Naive B cell (primary cell): ENCODE data around the gene SLC25A2. TPM values are rescaled to one million over a fixed set of nuclear protein-coding genes. Genes with fewer than 3 reads are reported as not detected.
"Not testable (repeated sequence)": the region's sequence is repeated elsewhere in the genome, so short reads cannot be mapped to it uniquely, and the experiment has no call there.

Experiments
- ATAC-seq, 2 donors: fragments of 150-1000 bp; cut with Tn5 transposase; 2 replicates each; pipeline ENCODE4 v1.10.0; 2021; ENCODE audit warnings: low read depth in 2 of 2, mild to moderate bottlenecking in 2 of 2, moderate library complexity in 2 of 2
- DNase-seq: peaks from one replicate; pipeline ENCODE4 v3.0.0; 2022
- H3K27ac Mint-ChIP-seq, 6 donors: one replicate each; pipeline ENCODE4 v1.8.0; 2020 to 2022; ENCODE audit warnings: mild to moderate bottlenecking in 6 of 6, mixed read lengths in 6 of 6, moderate library complexity in 5 of 6, inconsistent platforms in 2 of 6
- H3K27me3 Mint-ChIP-seq, 3 donors: one replicate each; pipeline ENCODE4 v1.8.0; 2021 to 2022; ENCODE audit warnings: mixed read lengths in 3 of 3, mild to moderate bottlenecking in 1 of 3
- H3K36me3 Mint-ChIP-seq, 2 donors: one replicate each; pipeline ENCODE4 v1.8.0; 2020 to 2022; ENCODE audit warnings: mixed read lengths in 2 of 2, inconsistent platforms in 1 of 2, mild to moderate bottlenecking in 1 of 2
- H3K4me1 Mint-ChIP-seq, 3 donors: one replicate each; pipeline ENCODE4 v1.8.0; 2020 to 2022; ENCODE audit warnings: mixed read lengths in 3 of 3, inconsistent platforms in 1 of 3, mild to moderate bottlenecking in 1 of 3, moderate library complexity in 1 of 3
- H3K4me3 Mint-ChIP-seq, 8 donors: one replicate each; pipeline ENCODE4 v1.8.0; 2020 to 2022; ENCODE audit warnings: mild to moderate bottlenecking in 8 of 8, mixed read lengths in 8 of 8, moderate library complexity in 8 of 8, inconsistent platforms in 2 of 8
- H3K9me3 Mint-ChIP-seq, 7 donors: one replicate each; pipeline ENCODE4 v1.8.0; 2020 to 2022; ENCODE audit warnings: mixed read lengths in 7 of 7, mild to moderate bottlenecking in 5 of 7, inconsistent platforms in 2 of 7, moderate library complexity in 1 of 7
- polyA plus RNA-seq, 6 donors: library from polyadenylated mRNA; unstranded; fragments of 300-500 nt; fragmentation: Illumina TruSeq; gene quantifications; one replicate each; pipeline ENCODE4 v1.2.3, GENCODE V29; 2021; ENCODE audit warnings: low read depth in 6 of 6

SLC25A2 gene
- polyA plus RNA-seq, 6 donors from 2014 or later: 0.20 TPM; not detected in 5

GRCh38 chr5:141330299-141331080, 26.6 kb upstream of the SLC25A2 start, which contains the start of gene PCDHGA1:
Gene PCDHGA1, plus strand, starts transcription at chr5:141330514.
- no peak for DNase-seq
- peaks cover 24 to 30% of the 10 kb centered on the region in 2 donors for H3K36me3 Mint-ChIP-seq
- no peak within 1 kb of the TSS for H3K27ac Mint-ChIP-seq
- peaks cover 66 to 84% (median 72%) of the 10 kb centered on the region in 3 donors for H3K27me3 Mint-ChIP-seq
- H3K9me3 Mint-ChIP-seq: peaks cover 9 to 93% (median 69%) of the 10 kb centered on the region in 7 donors
- peak in 1 of 2 donors; percentile 33 for ATAC-seq
- peaks cover 4 to 11% (median 11%) of the 10 kb centered on the region in 3 donors for H3K4me1 Mint-ChIP-seq
- H3K4me3 Mint-ChIP-seq: peak within 1 kb of the TSS in 6 of 8 donors; percentile 5 to 70 (median 21)

- Mint-ChIP-seq H3K27ac (no peak overlapping the region), H3K36me3 (peaks cover 14 to 23% of the 10 kb centered on the region in 2 donors), H3K9me3 (peaks cover 5 to 76% (median 54%) of the 10 kb centered on the region in 7 donors), H3K4me1 (peaks cover 4 to 11% (median 11%) of the 10 kb centered on the region in 3 donors), H3K27me3 (peaks cover 45 to 61% (median 53%) of the 10 kb centered on the region in 3 donors), H3K4me3 (peak overlapping the region in 1 of 8 donors; percentile 12)
- no peak for DNase-seq
- ATAC-seq: no peak
These were observed 24.4 kb upstream of the SLC25A2 start for GRCh38 chr5:141328231-141328630.

- ATAC-seq: peak; percentile 91 to 95
These were observed 22.4 kb upstream of the SLC25A2 start for GRCh38 chr5:141326088-141326854.

GRCh38 chr5:141322261-141322660, 18.4 kb upstream of the SLC25A2 start:
- peaks cover 29 to 40% (median 39%) of the 10 kb centered on the region in 3 donors for H3K4me1 Mint-ChIP-seq

More at GRCh38 chr5:141326088-141326854, 22.4 kb upstream of the SLC25A2 start:
- Mint-ChIP-seq H3K36me3 (peaks cover 6 to 18% of the 10 kb centered on the region in 2 donors), H3K9me3 (peaks cover 5 to 76% (median 47%) of the 10 kb centered on the region in 7 donors), H3K27ac (peak overlapping the region in 3 of 6 donors; percentile 51 to 80 (median 71)), H3K4me1 (peaks cover 4 to 14% (median 11%) of the 10 kb centered on the region in 3 donors), H3K4me3 (peak overlapping the region; percentile 86 to 97 (median 92)), H3K27me3 (peaks cover 27 to 43% (median 39%) of the 10 kb centered on the region in 3 donors)
- DNase-seq: peak; percentile 57

GRCh38 chr5:141320225-141321169, 16.6 kb upstream of the SLC25A2 start, which contains the start of gene TAF7:
Gene TAF7, minus strand, starts transcription at chr5:141320784. Its CDS starts 740 bp downstream, at chr5:141320044.
- DNase-seq: peak; percentile 92
- Mint-ChIP-seq H3K9me3 (peaks cover 13 to 78% (median 61%) of the 10 kb centered on the region in 7 donors), H3K4me1 (peaks cover 28 to 33% (median 33%) of the 10 kb centered on the region in 3 donors), H3K4me3 (peak within 1 kb of the TSS; percentile 93 to 100 (median 98)), H3K36me3 (peaks cover 31 to 37% of the 10 kb centered on the region in 2 donors), H3K27ac (peak within 1 kb of the TSS; percentile 96 to 100 (median 100)), H3K27me3 (no peaks in the 10 kb centered on the region)
- peak; percentile 89 for ATAC-seq

More at GRCh38 chr5:141322261-141322660, 18.4 kb upstream of the SLC25A2 start:
- peaks cover 0 to 12% (median 11%) of the 10 kb centered on the region in 3 donors for H3K27me3 Mint-ChIP-seq
- no peak for ATAC-seq
- no peak for DNase-seq
- peak overlapping the region in 5 of 8 donors; percentile 13 to 96 (median 93) for H3K4me3 Mint-ChIP-seq
- peak overlapping the region in 2 of 6 donors; percentile 41 to 100 for H3K27ac Mint-ChIP-seq
- H3K9me3 Mint-ChIP-seq: peaks cover 10 to 72% (median 61%) of the 10 kb centered on the region in 7 donors
- H3K36me3 Mint-ChIP-seq: peaks cover 32 to 37% of the 10 kb centered on the region in 2 donors

GRCh38 chr5:141319699-141320098, 15.8 kb upstream of the SLC25A2 start:
- Mint-ChIP-seq H3K4me1 (peaks cover 31 to 39% (median 35%) of the 10 kb centered on the region in 3 donors), H3K9me3 (peaks cover 19 to 81% (median 66%) of the 10 kb centered on the region in 7 donors), H3K4me3 (peak overlapping the region; percentile 93 to 100 (median 98)), H3K27ac (peak overlapping the region in 5 of 6 donors; percentile 99 to 100 (median 100)), H3K27me3 (no peaks in the 10 kb centered on the region), H3K36me3 (peaks cover 39 to 44% of the 10 kb centered on the region in 2 donors)
- DNase-seq (no peak), ATAC-seq (no peak)

GRCh38 chr5:141319202-141319601, 15.4 kb upstream of the SLC25A2 start:
- Mint-ChIP-seq H3K4me1 (peaks cover 31 to 39% (median 35%) of the 10 kb centered on the region in 3 donors), H3K27ac (peak overlapping the region in 2 of 6 donors; percentile 100), H3K36me3 (peaks cover 44 to 49% of the 10 kb centered on the region in 2 donors), H3K9me3 (peaks cover 19 to 85% (median 69%) of the 10 kb centered on the region in 7 donors), H3K4me3 (peak overlapping the region; percentile 15 to 100 (median 94)), H3K27me3 (no peaks in the 10 kb centered on the region)
- ATAC-seq (no peak), DNase-seq (no peak)

GRCh38 chr5:141316963-141317362, 13.1 kb upstream of the SLC25A2 start:
- DNase-seq, ATAC-seq, H3K27me3 Mint-ChIP-seq: not testable (repeated sequence)
- peaks cover 56 to 64% of the 10 kb centered on the region in 2 donors for H3K36me3 Mint-ChIP-seq
- H3K27ac Mint-ChIP-seq: peak overlapping the region in 1 of 6 donors; percentile 41
- H3K4me1 Mint-ChIP-seq: peaks cover 31 to 39% (median 38%) of the 10 kb centered on the region in 3 donors
- peaks cover 19 to 97% (median 83%) of the 10 kb centered on the region in 7 donors for H3K9me3 Mint-ChIP-seq
- peak overlapping the region in 2 of 8 donors; percentile 19 to 40 for H3K4me3 Mint-ChIP-seq

- peaks cover 49 to 55% of the 10 kb centered on the region in 2 donors for H3K36me3 Mint-ChIP-seq
- peaks cover 15 to 18% (median 16%) of the 10 kb centered on the region in 3 donors for H3K4me1 Mint-ChIP-seq
- ATAC-seq (no peak), DNase-seq (no peak)
- H3K27me3 Mint-ChIP-seq: no peaks in the 10 kb centered on the region
- no peak overlapping the region for H3K27ac Mint-ChIP-seq
- H3K9me3 Mint-ChIP-seq: peaks cover 16 to 96% (median 83%) of the 10 kb centered on the region in 7 donors
- H3K4me3 Mint-ChIP-seq: no peak overlapping the region
These were observed 9.9 kb upstream of the SLC25A2 start for GRCh38 chr5:141313711-141314110.

GRCh38 chr5:141306630-141307029, 2.8 kb upstream of the SLC25A2 start:
- H3K36me3 Mint-ChIP-seq: peaks cover 33 to 36% of the 10 kb centered on the region in 2 donors
- H3K9me3 Mint-ChIP-seq: peaks cover 13 to 90% (median 81%) of the 10 kb centered on the region in 7 donors
- H3K27me3 Mint-ChIP-seq: no peaks in the 10 kb centered on the region
- DNase-seq (no peak), ATAC-seq (no peak)
- H3K27ac Mint-ChIP-seq: no peak overlapping the region
- no peak overlapping the region for H3K4me3 Mint-ChIP-seq
- H3K4me1 Mint-ChIP-seq: peaks cover 0 to 3% (median 1%) of the 10 kb centered on the region in 3 donors

- Mint-ChIP-seq H3K27ac (no peak overlapping the region), H3K36me3 (peaks cover 38 to 58% of the 10 kb centered on the region in 2 donors), H3K4me1 (peaks cover 0 to 13% (median 8%) of the 10 kb centered on the region in 3 donors), H3K9me3 (peaks cover 18 to 91% (median 68%) of the 10 kb centered on the region in 7 donors), H3K27me3 (no peaks in the 10 kb centered on the region), H3K4me3 (no peak overlapping the region)
- DNase-seq (no peak), ATAC-seq (no peak)
These were observed 5.5 kb downstream of the SLC25A2 start for GRCh38 chr5:141298376-141298775.

GRCh38 chr5:141272906-141273305, 30.9 kb downstream of the SLC25A2 start:
- ATAC-seq: no peak
- no peak for DNase-seq
- Mint-ChIP-seq H3K9me3 (peaks cover 13 to 98% (median 74%) of the 10 kb centered on the region in 7 donors), H3K4me3 (no peak overlapping the region), H3K4me1 (no peaks in the 10 kb centered on the region), H3K36me3 (peaks cover 37 to 65% of the 10 kb centered on the region in 2 donors), H3K27ac (peak overlapping the region in 1 of 6 donors; percentile 61), H3K27me3 (no peaks in the 10 kb centered on the region)
